Rectal smooth muscle tissue (tissue), 1 donor: ENCODE results near the gene SCAPER.

Experiments used
- H3K27ac ChIP-seq: one replicate; pipeline ENCODE4 v1.7.0; 2013; ENCODE audit warnings: low read depth, low read length, inconsistent platforms
- H3K27me3 ChIP-seq: one replicate; pipeline ENCODE4 v1.7.0; 2013; ENCODE audit warnings: low read length; ENCODE audit not compliant: control insufficient read depth, insufficient read depth
- H3K36me3 ChIP-seq: one replicate; pipeline ENCODE4 v1.7.0; 2013; ENCODE audit warnings: low read length; ENCODE audit not compliant: control insufficient read depth, insufficient read depth
- H3K4me1 ChIP-seq: one replicate; pipeline ENCODE4 v1.7.0; 2013; ENCODE audit warnings: low read length; ENCODE audit not compliant: control insufficient read depth, insufficient read depth
- H3K4me3 ChIP-seq: one replicate; pipeline ENCODE4 v1.7.0; 2013; ENCODE audit warnings: low read length
- H3K9ac ChIP-seq: one replicate; pipeline ENCODE4 v1.7.0; 2013; ENCODE audit warnings: low read length

SCAPER gene

DNA sequence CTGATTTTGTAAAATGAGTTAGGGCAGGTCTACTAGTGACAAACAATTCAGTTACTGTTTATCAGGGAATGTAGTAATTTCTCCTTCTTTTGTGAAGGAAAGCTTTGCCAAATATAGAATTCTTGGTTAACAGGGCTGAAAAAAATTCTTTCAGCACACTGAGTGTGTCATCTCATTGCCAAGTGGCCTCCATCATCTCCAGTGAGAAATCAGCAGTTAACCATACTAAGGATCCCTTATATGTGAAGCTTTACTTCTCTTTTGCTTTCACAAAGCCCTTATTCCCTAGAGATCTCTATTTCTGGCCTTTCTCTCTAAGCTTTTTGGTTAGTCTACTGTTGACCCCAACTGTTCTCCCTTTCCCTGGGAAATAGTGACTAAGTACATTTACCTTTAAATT, 269.1 kb downstream of the SCAPER start:
- H3K27me3 ChIP-seq: no peaks in the 10 kb centered on the region
- no peak overlapping the region for H3K27ac ChIP-seq
- H3K4me1 ChIP-seq: no peaks in the 10 kb centered on the region
- H3K36me3 ChIP-seq: no peaks in the 10 kb centered on the region
- no peak overlapping the region for H3K4me3 ChIP-seq
- no peak overlapping the region for H3K9ac ChIP-seq

DNA sequence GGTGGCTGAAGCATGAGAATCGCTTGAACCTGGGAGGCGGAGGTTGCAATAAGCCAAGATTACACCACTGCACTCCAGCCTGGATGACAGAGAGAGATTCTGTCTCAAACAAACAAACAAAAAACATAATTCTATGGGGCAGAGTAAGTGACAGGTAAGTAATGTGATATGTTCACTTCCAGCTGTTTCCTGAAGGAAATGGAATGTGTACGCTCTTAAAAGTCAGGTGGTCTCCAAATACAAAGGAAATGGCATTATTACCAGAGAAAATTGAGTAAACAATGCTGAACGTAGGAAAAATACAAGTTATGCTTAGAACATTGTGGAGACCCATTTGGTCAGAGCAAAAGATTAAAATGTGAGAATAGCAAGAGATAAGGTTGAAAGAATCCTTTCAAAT, 278.5 kb downstream of the SCAPER start:
- Histone ChIP-seq H3K27me3 (no peaks in the 10 kb centered on the region), H3K4me3 (no peak overlapping the region)

DNA sequence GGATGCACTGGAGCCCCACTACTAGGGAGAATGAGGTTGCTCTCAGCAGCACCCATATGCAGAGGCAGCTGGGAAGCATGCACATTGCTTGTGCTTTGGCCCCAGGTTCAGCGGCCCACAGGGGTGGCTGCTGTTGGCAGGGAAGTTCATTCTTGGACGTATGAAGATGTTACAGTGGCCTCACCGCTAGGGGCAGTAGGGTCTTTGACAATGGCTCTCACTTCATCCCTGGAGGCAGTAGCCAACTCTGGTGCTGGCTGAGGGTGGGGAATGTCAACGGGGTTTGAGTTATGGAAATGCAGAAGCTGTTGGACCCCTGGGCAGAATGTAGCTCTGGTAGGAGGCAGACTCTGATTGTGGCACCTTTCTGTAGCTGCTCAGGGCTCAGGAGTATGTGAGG, 279.9 kb downstream of the SCAPER start:
- Histone ChIP-seq H3K36me3 (no peaks in the 10 kb centered on the region), H3K4me3 (no peak overlapping the region), H3K4me1 (no peaks in the 10 kb centered on the region), H3K27me3 (no peaks in the 10 kb centered on the region), H3K9ac (no peak overlapping the region), H3K27ac (no peak overlapping the region)

More for the DNA sequence above, 278.5 kb downstream of the SCAPER start:
- H3K27ac ChIP-seq: no peak overlapping the region
- no peaks in the 10 kb centered on the region for H3K36me3 ChIP-seq
- no peak overlapping the region for H3K9ac ChIP-seq
- no peaks in the 10 kb centered on the region for H3K4me1 ChIP-seq

DNA sequence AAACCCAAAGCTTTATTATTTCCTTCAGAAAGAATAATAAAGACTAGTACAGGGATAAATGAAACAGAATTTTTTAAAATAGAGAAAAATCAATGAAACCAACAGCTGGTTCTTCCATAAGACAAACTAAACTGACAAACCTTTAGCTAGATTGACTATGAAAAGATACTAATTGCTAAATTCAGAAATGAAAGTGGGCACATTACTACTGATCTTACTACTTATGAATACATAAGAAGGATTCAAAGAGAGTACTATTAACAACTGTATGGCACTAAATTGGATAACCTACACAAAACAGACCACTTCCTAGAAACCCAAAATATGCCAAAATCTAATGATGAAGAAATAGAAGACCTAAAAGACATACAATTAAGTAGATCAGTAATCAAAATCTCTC, 290.4 kb downstream of the SCAPER start:
- Histone ChIP-seq H3K4me3 (no peak overlapping the region), H3K27ac (no peak overlapping the region), H3K9ac (no peak overlapping the region), H3K36me3 (no peaks in the 10 kb centered on the region), H3K27me3 (no peaks in the 10 kb centered on the region), H3K4me1 (no peaks in the 10 kb centered on the region)

DNA sequence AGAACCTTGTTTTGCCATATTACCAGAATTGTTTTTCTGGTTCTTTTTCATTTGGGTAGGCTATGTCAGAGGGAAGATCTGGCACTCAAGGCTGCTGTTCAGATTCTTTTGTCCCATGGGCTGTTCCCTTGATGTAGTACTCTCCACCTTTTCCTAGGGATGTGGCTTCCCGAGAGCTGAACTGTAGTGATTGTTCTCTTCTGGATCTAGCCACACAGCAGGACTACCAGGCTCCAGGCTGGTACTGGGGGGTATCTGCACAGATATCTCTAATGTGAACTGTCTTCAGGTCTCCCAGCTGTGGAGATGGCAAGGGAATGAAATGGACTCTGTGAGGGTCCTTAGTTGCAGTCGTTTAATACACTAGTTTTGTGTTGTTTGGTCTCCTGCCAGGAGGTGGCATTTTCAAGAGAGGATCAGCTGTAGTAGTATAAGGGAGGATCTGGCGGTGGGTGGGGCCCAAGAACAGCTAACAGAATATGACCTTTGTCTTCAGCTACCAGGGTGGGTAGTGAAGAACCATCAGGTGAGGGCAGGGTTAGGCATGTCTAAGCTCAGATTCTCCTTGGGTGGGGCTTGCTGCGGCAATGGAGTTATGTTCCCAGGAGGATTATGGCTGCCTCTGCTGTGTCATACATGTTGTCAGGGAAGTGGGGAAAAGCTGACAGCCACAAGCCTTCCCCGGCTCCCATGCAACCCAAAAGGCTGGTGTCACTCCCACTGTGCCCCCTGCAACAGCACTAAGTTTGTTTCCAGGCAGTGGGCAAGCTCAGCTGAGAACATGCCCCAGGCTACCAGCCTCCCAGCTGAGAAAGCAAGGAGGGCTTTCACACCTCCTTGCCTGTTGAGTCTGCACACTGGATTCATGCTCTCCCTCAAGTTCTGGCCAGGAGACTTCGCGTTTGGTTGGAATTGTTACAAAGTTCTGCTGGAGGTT, 316.1 kb downstream of the SCAPER start:
- Histone ChIP-seq H3K4me1 (no peaks in the 10 kb centered on the region), H3K27me3 (no peaks in the 10 kb centered on the region), H3K4me3 (no peak overlapping the region), H3K36me3 (no peaks in the 10 kb centered on the region), H3K9ac (no peak overlapping the region), H3K27ac (no peak overlapping the region)

DNA sequence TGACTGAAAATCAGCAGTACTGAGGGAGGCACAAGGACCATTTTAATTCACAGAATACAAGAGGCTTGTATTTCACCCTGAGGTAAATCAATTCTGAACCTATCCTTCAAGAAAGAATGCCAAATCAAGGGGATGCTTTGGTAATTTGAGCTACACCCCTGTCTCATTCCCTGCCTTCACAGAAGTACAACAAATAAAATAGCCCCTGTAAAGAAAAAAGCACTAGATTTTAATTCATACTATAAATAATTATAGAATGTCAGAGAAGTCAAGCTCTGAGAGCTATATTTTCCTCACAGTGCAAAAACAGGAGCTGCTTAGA, 319.6 kb downstream of the SCAPER start:
- Histone ChIP-seq H3K27ac (no peak overlapping the region), H3K4me3 (no peak overlapping the region), H3K9ac (no peak overlapping the region), H3K27me3 (no peaks in the 10 kb centered on the region), H3K4me1 (no peaks in the 10 kb centered on the region), H3K36me3 (no peaks in the 10 kb centered on the region)

DNA sequence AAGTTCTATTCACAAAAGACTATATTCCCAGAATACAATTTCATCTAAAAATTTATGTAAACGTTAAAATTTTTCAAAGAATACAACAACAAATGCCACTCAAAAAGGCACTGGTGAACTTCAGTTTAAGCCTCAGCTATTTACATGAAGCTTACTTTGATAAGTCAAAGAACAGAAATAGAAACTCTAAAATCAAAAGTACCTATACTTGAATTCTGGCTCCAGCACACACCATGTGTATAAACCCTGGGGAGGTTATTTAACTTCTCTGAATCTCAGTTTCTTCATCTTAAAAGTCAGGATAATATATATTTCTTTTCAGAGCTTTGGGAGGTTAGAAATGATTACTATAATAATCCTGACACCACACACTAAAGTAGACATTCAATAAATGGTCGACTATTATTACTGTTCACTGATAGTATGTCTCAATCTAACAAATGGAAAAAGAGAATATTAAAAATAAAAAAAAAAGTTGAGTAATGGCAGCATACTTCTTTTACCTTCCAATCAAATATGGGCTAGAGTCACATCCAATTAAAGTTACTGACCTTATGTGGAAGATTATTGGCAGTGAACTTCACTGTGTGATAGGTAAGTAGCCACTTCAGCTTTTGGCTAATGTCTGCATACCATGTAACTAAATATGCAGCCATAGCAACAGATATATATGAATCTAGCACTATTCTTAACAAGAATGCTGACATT, 320.1 kb downstream of the SCAPER start:
- H3K36me3 ChIP-seq: no peaks in the 10 kb centered on the region
- H3K9ac ChIP-seq: no peak overlapping the region
- H3K4me3 ChIP-seq: no peak overlapping the region
- H3K27me3 ChIP-seq: no peaks in the 10 kb centered on the region
- no peak overlapping the region for H3K27ac ChIP-seq
- H3K4me1 ChIP-seq: no peaks in the 10 kb centered on the region

DNA sequence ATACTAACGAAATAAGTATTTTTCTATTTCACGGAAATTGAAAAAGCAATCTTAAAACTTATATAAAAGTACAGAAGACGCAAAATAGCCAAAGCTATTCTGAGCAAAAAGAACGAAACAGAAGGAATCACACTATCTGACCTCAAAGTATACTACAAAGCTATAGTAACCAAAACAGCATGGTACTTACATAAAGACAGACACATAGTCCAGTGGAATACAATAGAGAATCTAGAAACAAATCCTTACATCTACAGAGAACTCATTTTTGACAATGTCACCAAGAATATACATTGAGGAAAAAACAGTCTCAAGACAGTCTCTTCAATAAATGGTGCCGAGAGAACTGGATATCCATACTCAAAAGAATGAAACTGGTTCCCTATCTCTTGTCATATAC, 322.6 kb downstream of the SCAPER start:
- Histone ChIP-seq H3K9ac (no peak overlapping the region), H3K27me3 (no peaks in the 10 kb centered on the region), H3K27ac (no peak overlapping the region), H3K36me3 (no peaks in the 10 kb centered on the region), H3K4me1 (no peaks in the 10 kb centered on the region), H3K4me3 (no peak overlapping the region)

DNA sequence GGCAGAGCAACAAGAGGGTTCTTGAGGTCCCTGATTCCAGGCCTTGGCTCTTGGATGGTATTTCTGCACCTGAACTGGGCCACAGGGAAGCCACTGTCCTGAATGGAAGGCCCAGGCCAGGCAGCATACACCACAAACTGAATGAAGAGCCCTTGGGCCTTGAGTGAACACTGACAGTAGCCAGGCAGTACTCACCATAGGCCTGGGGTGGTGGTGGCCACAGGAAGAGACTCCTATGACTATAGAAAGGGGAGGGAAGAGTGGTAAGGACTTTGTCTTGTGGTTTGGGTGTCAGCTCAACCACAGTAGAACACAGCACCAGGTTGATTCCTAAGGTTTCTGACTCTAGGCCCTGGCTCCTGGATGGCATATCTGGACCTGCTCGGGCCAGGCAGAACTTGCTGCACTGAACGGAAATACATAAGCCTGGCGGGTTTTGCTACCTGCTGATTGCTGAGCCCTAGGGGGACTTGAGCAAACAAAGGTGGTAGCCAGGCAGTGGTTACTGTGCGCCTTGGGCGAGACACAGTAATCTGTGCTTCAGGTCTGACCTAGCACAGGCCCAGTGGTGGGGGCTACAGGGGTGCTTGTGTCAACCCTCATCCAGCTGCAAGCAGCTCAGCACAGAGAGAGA, 327.1 kb downstream of the SCAPER start:
- Histone ChIP-seq H3K4me3 (no peak overlapping the region), H3K27ac (no peak overlapping the region), H3K4me1 (no peaks in the 10 kb centered on the region), H3K9ac (no peak overlapping the region), H3K36me3 (no peaks in the 10 kb centered on the region), H3K27me3 (no peaks in the 10 kb centered on the region)

DNA sequence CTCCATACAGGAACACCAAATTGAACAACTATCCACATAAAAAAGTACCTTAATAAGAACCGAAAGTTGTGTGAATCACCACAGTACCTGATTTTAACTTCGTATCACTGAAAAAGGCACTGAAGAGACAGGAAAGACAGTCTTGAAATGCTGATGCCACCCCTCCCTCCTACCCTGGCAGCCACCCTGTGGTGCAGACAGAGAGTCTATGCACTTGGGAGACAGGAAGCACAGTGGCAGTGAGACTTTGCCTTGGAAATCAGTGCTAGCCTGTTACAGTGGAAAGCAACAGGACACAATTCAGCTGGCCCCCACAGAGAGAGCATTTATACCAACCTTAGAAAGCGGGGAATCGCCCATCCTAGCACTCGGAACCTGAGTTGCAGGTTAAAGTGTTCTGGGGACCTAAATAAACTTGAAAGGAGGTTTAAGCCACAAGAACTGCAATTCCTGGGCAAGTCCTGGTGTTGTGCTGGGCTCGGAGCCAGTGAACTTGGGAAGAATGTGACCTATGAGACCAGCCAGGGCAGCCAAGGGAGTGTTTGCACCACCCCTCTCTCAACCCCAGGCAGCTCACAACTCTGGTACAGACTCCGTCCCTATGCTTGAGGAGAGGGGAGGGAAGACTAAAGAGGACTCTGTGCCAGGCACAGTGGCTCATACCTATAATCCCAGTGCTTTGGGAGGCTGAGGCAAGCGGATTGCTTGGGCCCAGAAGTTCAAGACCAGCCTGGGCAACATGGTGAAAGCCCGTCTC, 328.4 kb downstream of the SCAPER start:
- Histone ChIP-seq H3K36me3 (no peaks in the 10 kb centered on the region), H3K27me3 (no peaks in the 10 kb centered on the region), H3K9ac (no peak overlapping the region), H3K27ac (no peak overlapping the region), H3K4me1 (no peaks in the 10 kb centered on the region), H3K4me3 (no peak overlapping the region)

DNA sequence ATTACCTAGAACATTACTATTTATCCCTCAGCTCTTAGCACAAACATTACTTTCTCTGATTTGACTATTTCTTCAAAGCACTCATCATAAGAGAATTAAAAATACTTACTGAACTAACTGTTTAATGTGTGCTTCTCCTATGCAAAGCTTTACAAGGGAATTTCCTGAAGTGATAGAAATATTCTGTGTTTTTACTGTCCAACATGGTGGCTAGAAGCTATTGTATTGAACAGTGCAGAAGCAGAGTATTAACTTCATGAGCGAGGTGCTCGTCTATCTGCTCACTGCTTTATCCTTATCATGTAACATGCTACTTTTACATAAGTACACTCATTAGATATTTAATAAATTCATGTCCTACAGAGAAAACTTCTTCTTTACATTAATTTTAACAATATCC, 329.5 kb downstream of the SCAPER start:
- no peak overlapping the region for H3K4me3 ChIP-seq
- H3K27me3 ChIP-seq: no peaks in the 10 kb centered on the region
- no peak overlapping the region for H3K27ac ChIP-seq
- no peaks in the 10 kb centered on the region for H3K36me3 ChIP-seq
- no peak overlapping the region for H3K9ac ChIP-seq
- H3K4me1 ChIP-seq: no peaks in the 10 kb centered on the region

DNA sequence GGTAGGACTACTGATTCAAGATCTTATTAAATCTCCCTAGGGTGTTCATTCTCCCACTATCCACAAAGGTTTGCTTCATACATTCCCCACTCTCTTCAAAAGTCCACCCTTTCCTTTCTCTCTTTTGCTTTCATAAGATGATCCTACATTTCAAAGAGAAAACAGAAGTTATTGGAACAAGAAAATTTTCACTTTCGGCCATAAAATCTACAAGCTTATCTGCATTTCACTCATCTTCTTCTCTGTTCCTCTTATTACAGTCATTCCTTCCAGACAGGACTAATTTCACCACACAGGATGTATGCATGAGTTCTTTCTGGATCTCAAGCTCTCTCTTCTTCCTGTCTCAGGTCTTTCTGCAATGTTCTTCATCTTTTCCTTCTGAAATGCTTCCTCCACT, 329.9 kb downstream of the SCAPER start:
- no peaks in the 10 kb centered on the region for H3K27me3 ChIP-seq
- H3K4me1 ChIP-seq: no peaks in the 10 kb centered on the region
- H3K4me3 ChIP-seq: no peak overlapping the region
- no peak overlapping the region for H3K9ac ChIP-seq
- no peak overlapping the region for H3K27ac ChIP-seq
- H3K36me3 ChIP-seq: no peaks in the 10 kb centered on the region
